CD4-positive, alpha-beta T cell treated with Interleukin-6 for 4 hours (primary cell): ENCODE results near the gene TMEM132A.

Experiments used
- DNase-seq: peaks from one replicate; pipeline ENCODE4 v3.0.0-alpha.2; 2020; ENCODE audit warnings: mixed read lengths

The TMEM132A gene

GRCh38 chr11:60938500-60938899, 14.2 kb downstream of the TMEM132A start:
- no peak for DNase-seq

- no peak for DNase-seq
Observed at GRCh38 chr11:60939301-60939700, 15.0 kb downstream of the TMEM132A start.

- no peak for DNase-seq
Observed at GRCh38 chr11:60939855-60940254, 15.6 kb downstream of the TMEM132A start.

GRCh38 chr11:60941371-60942119, 17.3 kb downstream of the TMEM132A start:
- no peak for DNase-seq

GRCh38 chr11:60942219-60942618, 18.0 kb downstream of the TMEM132A start:
- DNase-seq, result no peak

GRCh38 chr11:60942970-60943565, 18.8 kb downstream of the TMEM132A start:
- DNase-seq, result no peak

GRCh38 chr11:60944490-60945294, 20.4 kb downstream of the TMEM132A start:
- peak; percentile 14 for DNase-seq

GRCh38 chr11:60945295-60945667, 21.0 kb downstream of the TMEM132A start:
- no peak for DNase-seq

- DNase-seq, result no peak
Observed at GRCh38 chr11:60946601-60947264, 22.5 kb downstream of the TMEM132A start.

GRCh38 chr11:60947700-60948099, 23.4 kb downstream of the TMEM132A start:
- no peak for DNase-seq

GRCh38 chr11:60948250-60948649, 24.0 kb downstream of the TMEM132A start:
- no peak for DNase-seq

GRCh38 chr11:60950024-60950423, 25.8 kb downstream of the TMEM132A start:
- no peak for DNase-seq

- peak; percentile 52 for DNase-seq
Observed at GRCh38 chr11:60950933-60951605, 26.8 kb downstream of the TMEM132A start.

GRCh38 chr11:60951606-60951903, 27.3 kb downstream of the TMEM132A start:
- no peak for DNase-seq

- peak; percentile 64 for DNase-seq
Observed at GRCh38 chr11:60951904-60952741, 27.9 kb downstream of the TMEM132A start, which contains the start of gene SLC15A3. Gene SLC15A3 (minus strand): TSS chr11:60952176. CDS start chr11:60951551, 625 bp downstream.

GRCh38 chr11:60952742-60953170, 28.5 kb downstream of the TMEM132A start:
- no peak for DNase-seq

GRCh38 chr11:60953781-60954180, 29.5 kb downstream of the TMEM132A start:
- no peak for DNase-seq

- no peak for DNase-seq
Observed at GRCh38 chr11:60954421-60954820, 30.2 kb downstream of the TMEM132A start.

- DNase-seq, result peak; percentile 25
Observed at GRCh38 chr11:60955571-60955970, 31.3 kb downstream of the TMEM132A start.

- DNase-seq, result no peak
Observed at GRCh38 chr11:60957188-60957587, 32.9 kb downstream of the TMEM132A start.

GRCh38 chr11:60959431-60959830, 35.2 kb downstream of the TMEM132A start:
- DNase-seq, result no peak

- DNase-seq, result no peak
Observed at GRCh38 chr11:60960405-60960804, 36.1 kb downstream of the TMEM132A start.
